Activated CD8-positive, alpha-beta memory T cell treated with anti-CD3 and anti-CD28 coated beads, Interleukin-2, amount 50 U/mL, for 1 hour (primary cell): ENCODE data around the gene CREG1.
A peak's percentile ranks its signal among the peaks of the same experiment; 100 is the strongest.

Experiments
- DNase-seq: peaks from one replicate; pipeline ENCODE4 v3.0.0-alpha.2; 2020; ENCODE audit errors: extremely low read depth

Gene CREG1

DNA sequence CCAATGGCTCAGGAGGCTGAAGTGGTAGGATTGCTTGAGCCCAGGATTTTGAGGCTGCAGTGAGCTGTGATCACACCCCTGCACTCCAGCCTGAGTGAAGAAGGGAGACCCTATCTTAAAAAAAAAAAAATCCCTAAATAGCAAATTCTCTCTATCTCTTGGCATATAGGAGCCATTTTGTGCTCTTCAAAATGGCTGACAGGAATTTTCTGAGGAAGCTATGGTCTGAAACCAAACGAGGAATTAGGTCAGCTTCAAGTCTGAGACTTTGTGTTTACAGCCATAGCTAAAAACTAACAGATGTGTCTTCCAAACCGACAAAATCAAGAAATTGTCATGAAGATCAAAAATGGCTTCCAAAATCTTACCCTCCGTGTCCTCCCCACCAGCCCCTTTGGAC, 45.8 kb downstream of the CREG1 start:
- no peak for DNase-seq

DNA sequence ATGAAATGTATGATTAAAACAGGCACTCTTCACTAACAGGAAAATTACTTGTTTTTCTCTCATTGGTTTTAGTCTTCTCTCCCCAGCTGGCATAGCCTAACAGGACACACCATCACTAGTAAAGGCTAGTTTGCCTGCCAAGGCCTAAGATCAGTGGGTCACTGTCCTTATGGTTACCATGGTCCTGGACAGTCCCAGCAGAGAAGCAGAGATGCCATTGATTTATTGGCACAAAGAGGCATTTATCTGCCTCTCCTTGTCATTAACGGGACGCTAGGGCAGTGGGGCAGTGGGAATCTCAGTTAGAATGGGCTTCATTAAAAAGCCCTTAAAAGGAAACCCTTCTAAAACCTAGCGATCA, 49.1 kb downstream of the CREG1 start:
- DNase-seq, result no peak

GRCh38 chr1:167503626-167504466, 49.7 kb downstream of the CREG1 start:
- DNase-seq, result no peak

DNA sequence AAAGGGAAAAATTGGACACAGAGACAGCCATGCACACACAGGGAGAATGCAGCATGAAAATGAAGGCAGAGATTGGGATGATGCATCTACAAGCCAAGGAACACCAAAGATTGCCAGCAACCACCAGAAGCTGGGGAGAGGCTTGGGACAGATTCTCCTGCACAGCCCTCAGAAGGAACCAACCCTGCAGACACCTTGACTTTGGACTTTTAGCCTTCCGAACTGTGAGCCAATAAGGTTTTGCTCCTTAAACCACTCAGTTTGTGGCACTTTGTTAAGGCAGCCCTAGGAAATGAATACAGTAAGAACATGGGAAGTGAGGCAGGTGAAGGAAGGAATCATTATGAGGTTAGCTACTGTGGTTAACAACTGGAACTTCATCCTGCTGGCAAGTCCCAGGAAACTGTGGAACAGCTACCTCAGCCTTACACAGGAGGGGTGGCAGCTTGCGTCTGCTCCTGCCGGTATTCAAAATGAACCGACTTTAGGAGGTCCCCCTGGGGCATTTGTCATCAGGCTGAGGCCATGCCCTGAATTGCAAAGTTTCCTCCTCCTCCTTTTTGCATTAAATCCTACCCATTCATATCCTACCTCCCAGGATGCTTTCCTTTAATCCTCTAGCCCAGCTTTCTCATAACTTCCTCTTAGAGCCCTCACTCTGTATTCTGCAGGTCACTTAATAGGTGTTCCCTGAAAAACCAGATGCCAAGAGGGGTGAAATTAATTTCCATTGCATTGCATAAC, 50.7 kb downstream of the CREG1 start:
- DNase-seq, result no peak

GRCh38 chr1:167502192-167502551, 51.4 kb downstream of the CREG1 start:
- DNase-seq, result no peak

GRCh38 chr1:167501515-167502191, 51.9 kb downstream of the CREG1 start:
- DNase-seq, result no peak

- no peak for DNase-seq
Observed at GRCh38 chr1:167500283-167500860, 53.2 kb downstream of the CREG1 start.

GRCh38 chr1:167499664-167500101, 53.9 kb downstream of the CREG1 start:
- DNase-seq, result no peak

DNA sequence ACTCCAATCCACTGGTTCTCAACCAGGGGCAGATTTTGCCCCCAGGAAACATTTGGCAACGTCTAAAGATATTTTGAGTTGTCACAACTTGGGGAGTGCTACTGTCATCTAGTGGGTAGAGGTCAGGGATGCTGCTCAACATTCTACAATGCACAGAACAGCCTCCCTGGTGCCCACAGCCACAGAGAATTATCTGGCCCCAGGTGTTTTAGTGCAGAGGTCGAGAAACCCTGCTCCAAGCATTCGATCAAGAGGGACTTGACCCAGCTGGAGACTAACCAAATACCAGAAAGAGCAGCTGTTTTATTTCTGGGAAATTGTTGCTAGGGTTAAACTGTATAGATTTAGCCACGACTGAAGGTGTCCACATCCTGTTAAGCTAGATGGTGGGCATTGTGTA, 54.5 kb downstream of the CREG1 start:
- DNase-seq, result no peak

- no peak for DNase-seq
Observed at GRCh38 chr1:167496797-167497619, 56.6 kb downstream of the CREG1 start.

DNA sequence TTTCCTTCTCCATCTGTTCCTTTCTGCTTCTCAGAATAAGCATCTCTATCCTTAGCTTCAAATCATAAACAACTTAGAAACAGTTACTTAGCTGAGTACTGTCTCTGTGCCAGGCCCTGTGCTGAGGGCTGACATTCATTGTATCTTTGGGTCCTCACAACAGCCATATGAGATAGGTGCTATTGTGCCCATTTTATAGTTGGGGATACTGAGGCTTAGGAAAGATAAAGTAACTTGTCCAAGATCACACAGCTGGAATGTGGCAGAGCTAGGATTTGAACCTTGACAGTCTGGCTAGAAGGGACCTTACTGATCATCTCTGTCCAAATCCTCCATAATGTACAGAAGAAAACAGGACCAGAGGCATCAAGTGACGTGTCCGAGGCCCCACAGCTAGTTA, 60.2 kb downstream of the CREG1 start:
- no peak for DNase-seq

- peak; percentile 43 for DNase-seq
Observed at GRCh38 chr1:167492481-167492910, 61.1 kb downstream of the CREG1 start.

DNA sequence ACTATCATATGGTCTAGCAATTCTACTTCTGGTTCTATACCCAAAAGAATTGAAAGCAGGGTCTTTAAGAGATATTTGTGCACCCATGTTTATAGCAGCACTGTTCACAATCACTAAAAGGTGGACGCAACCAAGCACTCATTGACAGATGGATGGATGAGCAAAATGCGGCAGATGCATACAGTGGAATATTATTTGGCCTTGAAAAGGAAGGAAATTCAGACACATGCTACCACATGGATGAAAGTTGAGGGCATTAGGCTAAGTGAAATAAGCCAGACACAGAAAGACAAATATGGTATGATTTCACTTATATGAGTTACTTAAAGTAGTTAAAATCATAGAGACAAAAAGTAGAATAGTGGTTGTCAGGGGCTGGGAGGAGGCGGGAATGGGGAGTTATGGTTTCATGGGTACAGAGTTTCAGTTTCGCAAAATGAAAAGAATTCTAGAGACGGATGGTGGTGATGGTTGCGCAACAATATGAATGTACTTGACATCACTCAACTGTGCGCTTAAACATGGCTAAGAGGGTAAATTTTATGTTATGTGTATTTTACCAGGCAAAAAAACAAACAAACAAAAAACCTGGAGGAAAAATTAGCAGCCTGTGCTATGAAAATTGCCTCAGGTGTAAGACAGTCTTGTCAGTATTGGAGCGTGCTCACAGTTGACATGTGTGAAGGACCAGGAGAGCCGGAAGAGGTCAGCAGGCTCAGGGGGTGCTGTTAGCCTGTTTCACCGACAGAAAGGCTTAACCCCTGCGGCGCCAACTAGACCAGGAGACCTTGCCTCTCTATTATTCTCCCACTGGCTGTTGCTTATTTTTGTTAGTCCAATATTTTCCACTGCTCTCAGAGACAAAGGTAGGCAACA, 61.7 kb downstream of the CREG1 start:
- no peak for DNase-seq
